ENCODE data around the gene AK2.
"Not testable (repeated sequence)": the region's sequence is repeated elsewhere in the genome, so short reads cannot be mapped to it uniquely, and the experiment has no call there.

The AK2 gene

GRCh38 chr1:33036526-33037503 lies at the start of gene AK2:
AK2 (minus strand) TSS chr1:33036883; CDS start chr1:33036828, 55 bp downstream.
- DNase-seq = peak; percentile 98

- peak; percentile 12 for DNase-seq
These were observed 49.7 kb upstream of the AK2 start for GRCh38 chr1:33086384-33086850.

- no peak for DNase-seq
These were observed 48.6 kb upstream of the AK2 start for GRCh38 chr1:33085332-33085731.

GRCh38 chr1:33082575-33083108 lies 46.0 kb upstream of the AK2 start:
- DNase-seq = no peak

- DNase-seq = no peak
These were observed 45.0 kb upstream of the AK2 start for GRCh38 chr1:33081554-33082305.

- DNase-seq = peak; percentile 89
These were observed 44.3 kb upstream of the AK2 start, which contains the start of gene AZIN2 for GRCh38 chr1:33080885-33081553. AZIN2 (plus strand) TSS chr1:33081153; CDS start chr1:33082250, 1,097 bp downstream.

- DNase-seq = no peak
These were observed 43.7 kb upstream of the AK2 start for GRCh38 chr1:33080373-33080772.

GRCh38 chr1:33078030-33078591 lies 41.4 kb upstream of the AK2 start:
- DNase-seq = no peak

GRCh38 chr1:33074193-33074945 lies 37.7 kb upstream of the AK2 start:
- no peak for DNase-seq

GRCh38 chr1:33072707-33073106 lies 36.0 kb upstream of the AK2 start:
- no peak for DNase-seq

GRCh38 chr1:33070628-33071027 lies 33.9 kb upstream of the AK2 start:
- DNase-seq = no peak

GRCh38 chr1:33068108-33068507 lies 31.4 kb upstream of the AK2 start:
- DNase-seq = not testable (repeated sequence)

GRCh38 chr1:33066477-33066876 lies 29.8 kb upstream of the AK2 start:
- not testable (repeated sequence) for DNase-seq

- no peak for DNase-seq
These were observed 28.6 kb upstream of the AK2 start for GRCh38 chr1:33065301-33065700.

- not testable (repeated sequence) for DNase-seq
These were observed 27.6 kb upstream of the AK2 start for GRCh38 chr1:33064284-33064683.

- DNase-seq = no peak
These were observed 25.2 kb upstream of the AK2 start for GRCh38 chr1:33061834-33062233.

- no peak for DNase-seq
These were observed 23.9 kb upstream of the AK2 start for GRCh38 chr1:33060579-33061083.

GRCh38 chr1:33057095-33057494 lies 20.4 kb upstream of the AK2 start:
- DNase-seq = no peak

GRCh38 chr1:33056426-33056825 lies 19.7 kb upstream of the AK2 start:
- no peak for DNase-seq

GRCh38 chr1:33055210-33056008 lies 18.7 kb upstream of the AK2 start:
- DNase-seq = peak; percentile 55
